ENCODE measurements around the gene ITSN2. TPM values are rescaled to one million over a fixed set of nuclear protein-coding genes. Genes with fewer than 3 reads are reported as not detected.
"Not testable (repeated sequence)": the region's sequence is repeated elsewhere in the genome, so short reads cannot be mapped to it uniquely, and the experiment has no call there.

The ITSN2 gene
- total RNA-seq, 1 donor from 2014 or later = 28.6 TPM

DNA sequence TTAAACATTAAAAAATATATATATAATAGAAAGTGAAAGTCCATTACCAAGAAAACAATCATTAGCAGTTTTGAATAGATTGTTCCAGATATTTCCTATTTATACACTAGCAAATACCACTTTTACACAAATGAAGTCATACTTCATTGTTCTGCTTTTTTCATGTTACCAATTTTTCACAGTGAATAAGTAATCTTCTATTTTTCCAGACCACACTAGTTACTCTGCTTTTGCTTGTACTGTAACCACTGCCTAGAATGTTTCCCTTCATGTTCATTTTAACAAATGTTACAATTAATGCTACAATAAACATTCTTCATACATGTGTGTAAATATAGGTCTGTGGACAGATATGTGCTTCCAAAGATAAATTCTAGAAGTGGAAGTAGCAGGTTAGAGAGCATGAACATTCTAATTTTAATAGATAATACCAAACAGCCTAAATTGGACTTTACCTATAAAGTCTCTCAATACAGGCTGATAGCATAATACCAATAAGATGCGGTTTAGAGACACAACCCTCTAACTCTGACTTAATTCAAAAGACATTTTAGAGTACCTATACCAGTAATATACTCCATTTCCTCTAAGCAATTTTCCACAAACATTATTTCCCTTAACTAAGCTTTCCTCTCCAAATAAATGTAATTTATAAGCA is 17.0 kb downstream of the ITSN2 start:
- peaks cover 21% of the 10 kb centered on the region for H3K4me1 Mint-ChIP-seq (ENCODE audit: low read depth)
- H3K4me3 Mint-ChIP-seq (ENCODE audit: unreplicated experiment) = no peak overlapping the region
- no peak for DNase-seq (ENCODE audit: low spot score)
- H3K27me3 Mint-ChIP-seq (ENCODE audit: low read depth) = no peaks in the 10 kb centered on the region
- TF ChIP-seq, protein P1, sequence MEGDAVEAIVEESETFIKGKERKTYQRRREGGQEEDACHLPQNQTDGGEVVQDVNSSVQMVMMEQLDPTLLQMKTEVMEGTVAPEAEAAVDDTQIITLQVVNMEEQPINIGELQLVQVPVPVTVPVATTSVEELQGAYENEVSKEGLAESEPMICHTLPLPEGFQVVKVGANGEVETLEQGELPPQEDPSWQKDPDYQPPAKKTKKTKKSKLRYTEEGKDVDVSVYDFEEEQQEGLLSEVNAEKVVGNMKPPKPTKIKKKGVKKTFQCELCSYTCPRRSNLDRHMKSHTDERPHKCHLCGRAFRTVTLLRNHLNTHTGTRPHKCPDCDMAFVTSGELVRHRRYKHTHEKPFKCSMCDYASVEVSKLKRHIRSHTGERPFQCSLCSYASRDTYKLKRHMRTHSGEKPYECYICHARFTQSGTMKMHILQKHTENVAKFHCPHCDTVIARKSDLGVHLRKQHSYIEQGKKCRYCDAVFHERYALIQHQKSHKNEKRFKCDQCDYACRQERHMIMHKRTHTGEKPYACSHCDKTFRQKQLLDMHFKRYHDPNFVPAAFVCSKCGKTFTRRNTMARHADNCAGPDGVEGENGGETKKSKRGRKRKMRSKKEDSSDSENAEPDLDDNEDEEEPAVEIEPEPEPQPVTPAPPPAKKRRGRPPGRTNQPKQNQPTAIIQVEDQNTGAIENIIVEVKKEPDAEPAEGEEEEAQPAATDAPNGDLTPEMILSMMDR (IDR thresholded peaks at IDR 0.05) = no peak
- no peaks in the 10 kb centered on the region for H3K36me3 Mint-ChIP-seq (ENCODE audit: low read depth)
- H3K9me3 Mint-ChIP-seq (ENCODE audit: low read depth) = no peaks in the 10 kb centered on the region
- H3K27ac Mint-ChIP-seq (ENCODE audit: unreplicated experiment) = no peak overlapping the region

GRCh38 chr2:24342110-24342910 is 18.0 kb downstream of the ITSN2 start:
- Mint-ChIP-seq H3K4me3 (ENCODE audit: unreplicated experiment) (no peak overlapping the region), H3K36me3 (ENCODE audit: low read depth) (no peaks in the 10 kb centered on the region), H3K4me1 (ENCODE audit: low read depth) (peaks cover 21% of the 10 kb centered on the region), H3K27me3 (ENCODE audit: low read depth) (no peaks in the 10 kb centered on the region), H3K9me3 (ENCODE audit: low read depth) (no peaks in the 10 kb centered on the region), H3K27ac (ENCODE audit: unreplicated experiment) (peak overlapping the region; percentile 43)
- DNase-seq (ENCODE audit: low spot score) = no peak
- TF ChIP-seq, protein P1 (IDR thresholded peaks at IDR 0.05) = no peak

- Mint-ChIP-seq H3K27me3 (ENCODE audit: low read depth) (no peaks in the 10 kb centered on the region), H3K27ac (ENCODE audit: unreplicated experiment) (no peak overlapping the region), H3K36me3 (ENCODE audit: low read depth) (no peaks in the 10 kb centered on the region), H3K4me1 (ENCODE audit: low read depth) (peaks cover 25% of the 10 kb centered on the region), H3K4me3 (ENCODE audit: unreplicated experiment) (no peak overlapping the region), H3K9me3 (ENCODE audit: low read depth) (no peaks in the 10 kb centered on the region)
- TF ChIP-seq, protein P1 (IDR thresholded peaks at IDR 0.05) = no peak
- DNase-seq (ENCODE audit: low spot score) = no peak
Observed at GRCh38 chr2:24339856-24340262, 20.5 kb downstream of the ITSN2 start.

- H3K9me3 Mint-ChIP-seq (ENCODE audit: low read depth); H3K36me3 Mint-ChIP-seq (ENCODE audit: low read depth); H3K27ac Mint-ChIP-seq (ENCODE audit: unreplicated experiment); H3K27me3 Mint-ChIP-seq (ENCODE audit: low read depth); H3K4me3 Mint-ChIP-seq (ENCODE audit: unreplicated experiment); DNase-seq (ENCODE audit: low spot score): not testable (repeated sequence)
- H3K4me1 Mint-ChIP-seq (ENCODE audit: low read depth) = peaks cover 30% of the 10 kb centered on the region
Observed at GRCh38 chr2:24339098-24339497, 21.2 kb downstream of the ITSN2 start.

DNA sequence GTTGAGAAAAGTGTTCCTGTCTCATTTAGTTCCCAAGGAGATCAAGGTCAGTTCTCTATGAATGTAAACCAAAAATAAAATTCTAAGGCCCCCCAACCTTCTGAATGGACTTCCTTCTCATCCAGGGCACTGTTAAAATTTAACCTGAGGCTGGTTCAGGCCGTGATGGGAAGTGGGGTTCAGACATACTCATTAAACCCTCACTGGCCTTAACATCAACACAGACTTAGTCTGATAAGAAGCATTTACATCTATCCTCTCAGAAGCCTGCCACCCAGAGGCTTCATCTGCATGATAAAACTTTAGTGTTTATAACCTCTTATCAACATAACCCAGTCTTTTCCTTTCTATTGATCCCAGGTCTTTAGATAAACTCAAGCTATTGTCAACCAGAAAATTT is 22.4 kb downstream of the ITSN2 start:
- Mint-ChIP-seq H3K9me3 (ENCODE audit: low read depth) (no peaks in the 10 kb centered on the region), H3K27ac (ENCODE audit: unreplicated experiment) (no peak overlapping the region), H3K4me1 (ENCODE audit: low read depth) (peaks cover 39% of the 10 kb centered on the region), H3K4me3 (ENCODE audit: unreplicated experiment) (no peak overlapping the region), H3K36me3 (ENCODE audit: low read depth) (no peaks in the 10 kb centered on the region), H3K27me3 (ENCODE audit: low read depth) (no peaks in the 10 kb centered on the region)
- no peak for DNase-seq (ENCODE audit: low spot score)
- TF ChIP-seq, protein P1 (IDR thresholded peaks at IDR 0.05) = no peak

Measured in chondrocyte (in vitro differentiated cells).